H1 (cell line): ENCODE measurements around the gene PIERCE2.

ENCODE experiments used
- BACH1 ChIP-seq: IDR thresholded peaks from 2 replicates; pipeline ENCODE4 v1.6.1; 2012; ENCODE audit warnings: low read length, improper control_type of control experiment
- BCL11A ChIP-seq, 2 experiments: IDR thresholded peaks; one replicate each; pipeline ENCODE4 v1.6.1; 2011; ENCODE audit warnings: low read depth in 2 of 2, low read length in 2 of 2, mild to moderate bottlenecking in 2 of 2
- CHD2 ChIP-seq: IDR thresholded peaks from 2 replicates; pipeline ENCODE4 v1.6.1; 2012; ENCODE audit warnings: low read length, improper control_type of control experiment
- MAFK ChIP-seq: IDR thresholded peaks from 2 replicates; pipeline ENCODE4 v1.6.1; 2012; ENCODE audit warnings: low read depth, mild to moderate bottlenecking, improper control_type of control experiment, low read length
- POLR2A ChIP-seq, 2 experiments: IDR thresholded peaks; 1 replicate in 1 of 2; 2 replicates in 1 of 2; pipeline ENCODE4 v1.6.1; 2011; ENCODE audit warnings: low read depth in 2 of 2, low read length in 2 of 2, mild to moderate bottlenecking in 2 of 2; ENCODE audit errors: control extremely low read depth in 1 of 2
- POU5F1 ChIP-seq: IDR thresholded peaks from 2 replicates; pipeline ENCODE4 v1.6.1; 2011; ENCODE audit warnings: low read depth, mild to moderate bottlenecking, low read length, moderate library complexity
- SP1 ChIP-seq: IDR thresholded peaks from 2 replicates; pipeline ENCODE4 v1.6.1; 2011; ENCODE audit warnings: low read depth, low read length
- SP4 ChIP-seq: IDR thresholded peaks from 2 replicates; pipeline ENCODE4 v1.6.1; 2012; ENCODE audit warnings: low read length, inconsistent platforms
- ZNF274 ChIP-seq: IDR thresholded peaks from 2 replicates; pipeline ENCODE4 v1.7.0; 2012; ENCODE audit warnings: low read length, borderline replicate concordance; ENCODE audit errors: extremely low read depth
- TF ChIP-seq, protein P1 (sequence below): IDR thresholded peaks from 2 replicates; pipeline ENCODE4 v1.6.1; 2012; ENCODE audit warnings: inconsistent platforms
- TF ChIP-seq, protein P2 (sequence below), 3 experiments: IDR thresholded peaks; 1 replicate in 2 of 3; 2 replicates in 1 of 3; pipeline versions ENCODE4 v1.5.1 to v1.6.1; 2011; ENCODE audit warnings: low read length in 3 of 3, mild to moderate bottlenecking in 3 of 3, inconsistent platforms in 2 of 3, low read depth in 1 of 3, moderate library complexity in 1 of 3; ENCODE audit not compliant: insufficient read depth in 1 of 3; ENCODE audit errors: control extremely low read depth in 1 of 3
- TF ChIP-seq, protein P3 (sequence below): IDR thresholded peaks from 2 replicates; pipeline ENCODE4 v1.6.1; 2012; ENCODE audit warnings: low read length, inconsistent platforms

DNA sequence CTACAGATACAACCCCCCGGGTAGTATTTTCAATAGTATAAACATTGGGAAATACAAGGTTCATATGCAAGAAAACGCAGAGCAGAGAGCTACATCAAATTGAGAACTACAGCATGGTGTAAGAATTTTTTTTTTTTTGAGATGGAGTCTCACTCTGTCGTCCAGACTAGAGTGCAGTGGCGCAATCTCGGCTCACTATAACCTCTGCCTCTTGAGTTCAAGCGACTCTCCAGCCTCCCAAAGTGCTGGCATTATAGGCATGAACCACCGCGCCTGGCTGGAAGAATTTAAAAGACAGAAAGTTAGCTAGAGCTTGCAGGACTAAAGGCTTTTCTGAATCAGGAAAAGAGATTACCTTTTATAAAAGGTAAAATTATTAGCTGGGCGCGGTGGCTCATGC, 47.2 kb upstream of the PIERCE2 start:
- TF ChIP-seq SP1 (no peak), CHD2 (no peak), BACH1 (no peak), ZNF274 (no peak), SP4 (no peak), BCL11A (IDR thresholded peaks at IDR 0.05; ENCODE audit: low read depth in 2 of 2, low read length in 2 of 2) (no peak), POLR2A (IDR thresholded peaks at IDR 0.05; ENCODE audit: control extremely low read depth in 1 of 2, low read depth in 2 of 2, low read length in 2 of 2) (no peak), MAFK (no peak), POU5F1 (no peak)
- TF ChIP-seq, protein P1, sequence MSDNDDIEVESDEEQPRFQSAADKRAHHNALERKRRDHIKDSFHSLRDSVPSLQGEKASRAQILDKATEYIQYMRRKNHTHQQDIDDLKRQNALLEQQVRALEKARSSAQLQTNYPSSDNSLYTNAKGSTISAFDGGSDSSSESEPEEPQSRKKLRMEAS, result no peak
- TF ChIP-seq, protein P2, sequence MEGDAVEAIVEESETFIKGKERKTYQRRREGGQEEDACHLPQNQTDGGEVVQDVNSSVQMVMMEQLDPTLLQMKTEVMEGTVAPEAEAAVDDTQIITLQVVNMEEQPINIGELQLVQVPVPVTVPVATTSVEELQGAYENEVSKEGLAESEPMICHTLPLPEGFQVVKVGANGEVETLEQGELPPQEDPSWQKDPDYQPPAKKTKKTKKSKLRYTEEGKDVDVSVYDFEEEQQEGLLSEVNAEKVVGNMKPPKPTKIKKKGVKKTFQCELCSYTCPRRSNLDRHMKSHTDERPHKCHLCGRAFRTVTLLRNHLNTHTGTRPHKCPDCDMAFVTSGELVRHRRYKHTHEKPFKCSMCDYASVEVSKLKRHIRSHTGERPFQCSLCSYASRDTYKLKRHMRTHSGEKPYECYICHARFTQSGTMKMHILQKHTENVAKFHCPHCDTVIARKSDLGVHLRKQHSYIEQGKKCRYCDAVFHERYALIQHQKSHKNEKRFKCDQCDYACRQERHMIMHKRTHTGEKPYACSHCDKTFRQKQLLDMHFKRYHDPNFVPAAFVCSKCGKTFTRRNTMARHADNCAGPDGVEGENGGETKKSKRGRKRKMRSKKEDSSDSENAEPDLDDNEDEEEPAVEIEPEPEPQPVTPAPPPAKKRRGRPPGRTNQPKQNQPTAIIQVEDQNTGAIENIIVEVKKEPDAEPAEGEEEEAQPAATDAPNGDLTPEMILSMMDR (IDR thresholded peaks at IDR 0.05; ENCODE audit: control extremely low read depth in 1 of 3, insufficient read depth in 1 of 3, low read depth in 1 of 3, low read length in 3 of 3), result no peak
- TF ChIP-seq, protein P3, sequence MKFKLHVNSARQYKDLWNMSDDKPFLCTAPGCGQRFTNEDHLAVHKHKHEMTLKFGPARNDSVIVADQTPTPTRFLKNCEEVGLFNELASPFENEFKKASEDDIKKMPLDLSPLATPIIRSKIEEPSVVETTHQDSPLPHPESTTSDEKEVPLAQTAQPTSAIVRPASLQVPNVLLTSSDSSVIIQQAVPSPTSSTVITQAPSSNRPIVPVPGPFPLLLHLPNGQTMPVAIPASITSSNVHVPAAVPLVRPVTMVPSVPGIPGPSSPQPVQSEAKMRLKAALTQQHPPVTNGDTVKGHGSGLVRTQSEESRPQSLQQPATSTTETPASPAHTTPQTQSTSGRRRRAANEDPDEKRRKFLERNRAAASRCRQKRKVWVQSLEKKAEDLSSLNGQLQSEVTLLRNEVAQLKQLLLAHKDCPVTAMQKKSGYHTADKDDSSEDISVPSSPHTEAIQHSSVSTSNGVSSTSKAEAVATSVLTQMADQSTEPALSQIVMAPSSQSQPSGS, result no peak
